Heart left ventricle (tissue), 13 donors: Measurements from ENCODE around the gene GABBR1.

Experiments
- CTCF ChIP-seq, 12 donors: fragments of 200-600 bp; sonication (generic) in 4 of 12; IDR thresholded peaks; one replicate each; pipeline versions ENCODE4 v1.5.0 to v1.8.0; 2018 to 2022; ENCODE audit warnings: antibody characterized with exemption in 12 of 12, mild to moderate bottlenecking in 5 of 12
- POLR2A ChIP-seq, 2 donors: fragments of 450-650 bp; IDR thresholded peaks; one replicate each; pipeline ENCODE4 v1.6.1; 2017; ENCODE audit warnings: antibody characterized with exemption in 2 of 2, mild to moderate bottlenecking in 2 of 2, moderate library complexity in 2 of 2
- donor health status: ischemic (EF 13 %, LVEDD 7.1; RV severe dilation, severe dysfunction).
- donor health status: DM: no; HTN: yes; CAD: no.
- donor health status: DM: no; HTN: no; CAD: no.
- donor health status: ischemic (EF 25% LVEDD 6.9; RV normal size, moderate dysfunction).
- donor health status: ischemic (EF 25% LVEDD 5.7; RV mildly dilated, moderate dysfunction).
- donor health status: ischemic (EF 35%, LVEDD 5.7; RV mildly dilated, moderate dysfunction).
- donor health status: nonischemic (EF 11% LVEDD 7.7; RV severe dilation, severe dysfunction).
- donor health status: DM: yes; HTN: yes; CAD: no.
- donor health status: PGD.
- donor health status: ischemic (EF 29% LVEDD 5.4; RV normal size, mild dysfunction).
- donor health status: nonischemic (EF 23%, LVEDD 6.1; RV moderate dilation, normal function).

GRCh38 chr6:29528988-29529560 lies 103.9 kb downstream of the GABBR1 start:
- TF ChIP-seq CTCF (IDR thresholded peaks at IDR 0.05) (no peak), POLR2A (IDR thresholded peaks at IDR 0.05) (no peak)
